HG02938 (cell line): ENCODE measurements around the gene IRF3.

Experiments
- ATAC-seq: cut with Tn5 transposase; IDR thresholded peaks from one replicate; pipeline ENCODE4 v1.9.1; 2021; ENCODE audit warnings: mild to moderate bottlenecking, moderate library complexity; ENCODE audit not compliant: unreplicated experiment

Gene IRF3, protein sequence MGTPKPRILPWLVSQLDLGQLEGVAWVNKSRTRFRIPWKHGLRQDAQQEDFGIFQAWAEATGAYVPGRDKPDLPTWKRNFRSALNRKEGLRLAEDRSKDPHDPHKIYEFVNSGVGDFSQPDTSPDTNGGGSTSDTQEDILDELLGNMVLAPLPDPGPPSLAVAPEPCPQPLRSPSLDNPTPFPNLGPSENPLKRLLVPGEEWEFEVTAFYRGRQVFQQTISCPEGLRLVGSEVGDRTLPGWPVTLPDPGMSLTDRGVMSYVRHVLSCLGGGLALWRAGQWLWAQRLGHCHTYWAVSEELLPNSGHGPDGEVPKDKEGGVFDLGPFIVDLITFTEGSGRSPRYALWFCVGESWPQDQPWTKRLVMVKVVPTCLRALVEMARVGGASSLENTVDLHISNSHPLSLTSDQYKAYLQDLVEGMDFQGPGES

DNA sequence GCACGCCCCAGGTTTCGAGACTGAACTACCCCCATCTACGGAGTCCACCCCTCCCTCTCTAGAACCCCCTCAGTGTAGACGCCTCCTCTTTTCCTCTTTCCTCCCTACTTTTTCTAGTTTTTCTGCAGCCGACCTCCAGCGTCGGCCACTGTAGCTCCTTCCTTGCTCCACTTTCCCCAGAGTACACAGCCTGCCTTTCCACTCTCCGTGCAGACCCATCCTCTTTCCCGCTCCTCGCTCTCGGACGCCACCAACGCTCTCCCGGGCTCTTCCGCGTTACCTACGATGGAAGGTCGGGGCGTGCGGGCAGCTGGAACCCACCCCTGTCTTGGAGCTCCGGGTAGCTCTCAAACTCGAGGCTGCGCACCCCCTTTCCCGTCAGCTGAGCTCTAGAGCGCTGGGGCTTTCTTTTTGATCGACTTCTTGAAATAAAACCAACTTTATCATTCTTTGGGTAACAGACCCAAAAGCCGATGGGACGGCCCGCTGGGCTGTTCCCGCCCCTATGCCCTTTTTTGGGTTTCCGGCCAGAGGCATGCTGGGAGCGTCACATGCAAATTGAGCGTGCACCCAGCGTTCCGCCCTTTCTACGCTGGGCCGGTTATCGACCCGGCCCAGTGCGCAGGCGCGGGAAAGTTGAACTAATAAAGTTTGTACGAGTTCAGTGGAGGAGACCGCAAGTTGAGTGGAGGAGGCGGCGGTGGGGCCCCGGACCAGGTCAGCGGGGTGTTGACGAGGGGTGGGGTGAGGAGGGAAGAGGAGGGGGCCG is at the start of gene IRF3, which contains the start of gene BCL2L12:
Gene IRF3 (minus strand): TSS at position 507 of the 769 bp plus-strand sequence. CDS start 1,019 bp downstream, outside the sequence.
Gene BCL2L12 (plus strand): TSS at position 583 of the 769 bp plus-strand sequence. CDS start 760 bp downstream, outside the sequence.
- peak; percentile 83 for ATAC-seq

DNA sequence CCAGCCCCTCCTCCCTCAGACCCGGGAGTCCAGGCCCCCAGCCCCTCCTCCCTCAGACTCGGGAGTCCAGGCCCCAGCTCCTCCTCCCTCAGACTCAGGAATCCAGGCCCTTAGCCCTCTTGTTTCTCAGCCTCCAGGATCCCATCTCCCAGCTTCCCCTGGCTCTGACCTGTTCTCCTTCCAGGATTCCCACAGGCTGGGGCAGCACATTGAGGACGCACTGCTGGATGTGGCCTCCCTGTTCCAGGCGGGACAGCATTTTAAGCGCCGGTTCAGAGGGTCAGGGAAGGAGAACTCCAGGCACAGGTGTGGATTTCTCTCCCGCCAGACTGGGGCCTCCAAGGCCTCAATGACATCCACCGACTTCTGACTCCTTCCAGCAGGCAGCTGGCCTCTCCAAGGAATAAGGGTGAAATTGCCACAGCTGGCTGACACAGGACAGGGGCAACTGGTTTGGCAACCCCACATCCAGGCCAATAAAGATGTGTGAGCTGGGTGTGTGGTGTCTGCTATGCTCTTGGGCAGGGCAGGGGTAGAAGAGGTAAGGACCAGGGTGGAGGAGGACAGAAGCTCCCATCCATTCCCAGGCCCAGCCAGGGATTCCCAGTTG is 47.7 kb upstream of the IRF3 start:
- ATAC-seq: no peak

DNA sequence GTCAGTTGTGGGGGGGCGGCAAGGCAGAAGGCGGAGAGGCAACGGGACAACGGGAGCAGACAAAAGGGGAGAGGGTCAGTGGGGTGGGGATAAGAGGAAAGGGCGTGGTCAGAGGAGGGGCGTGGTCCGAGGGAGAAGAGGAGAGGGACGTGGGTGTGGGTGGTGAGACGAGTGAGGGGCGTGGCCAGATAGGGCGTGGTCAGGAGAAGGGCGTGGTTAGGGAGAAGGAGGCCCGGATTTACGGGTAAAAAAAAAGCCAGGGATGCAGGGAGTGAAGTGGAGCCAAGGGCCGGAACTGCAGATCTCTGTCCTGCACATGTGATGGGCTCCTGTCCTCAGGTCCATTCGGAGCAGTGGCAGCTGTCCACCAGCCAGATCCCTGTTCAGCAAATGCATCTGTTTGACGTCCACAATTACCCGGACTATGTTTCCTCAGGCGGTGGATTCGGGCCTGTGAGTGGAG is 46.8 kb upstream of the IRF3 start:
- ATAC-seq: no peak

DNA sequence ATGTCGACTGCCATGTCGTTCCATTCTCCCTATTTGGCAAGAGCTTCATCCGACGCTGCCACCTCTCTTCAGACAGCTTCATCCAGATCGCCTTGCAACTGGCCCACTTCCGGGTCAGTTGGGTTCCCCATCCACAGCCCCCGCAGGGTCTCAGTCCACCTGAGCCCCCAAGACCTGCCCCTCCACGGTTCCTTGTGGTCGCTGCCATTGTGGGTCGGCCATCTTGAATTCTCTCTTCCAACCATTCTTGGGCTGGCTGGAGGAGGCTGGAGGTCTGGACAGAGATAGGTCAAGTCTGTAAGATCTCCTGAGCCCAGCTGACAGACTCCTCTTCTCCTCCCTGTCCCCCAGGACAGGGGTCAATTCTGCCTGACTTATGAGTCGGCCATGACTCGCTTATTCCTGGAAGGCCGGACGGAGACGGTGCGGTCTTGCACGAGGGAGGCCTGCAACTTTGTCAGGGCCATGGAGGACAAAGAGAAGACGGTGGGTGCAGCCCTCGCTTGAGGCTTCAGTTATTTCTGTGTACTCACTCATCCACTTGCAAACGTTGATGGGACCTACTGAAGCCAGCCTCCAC is 44.8 kb upstream of the IRF3 start:
- no peak for ATAC-seq

DNA sequence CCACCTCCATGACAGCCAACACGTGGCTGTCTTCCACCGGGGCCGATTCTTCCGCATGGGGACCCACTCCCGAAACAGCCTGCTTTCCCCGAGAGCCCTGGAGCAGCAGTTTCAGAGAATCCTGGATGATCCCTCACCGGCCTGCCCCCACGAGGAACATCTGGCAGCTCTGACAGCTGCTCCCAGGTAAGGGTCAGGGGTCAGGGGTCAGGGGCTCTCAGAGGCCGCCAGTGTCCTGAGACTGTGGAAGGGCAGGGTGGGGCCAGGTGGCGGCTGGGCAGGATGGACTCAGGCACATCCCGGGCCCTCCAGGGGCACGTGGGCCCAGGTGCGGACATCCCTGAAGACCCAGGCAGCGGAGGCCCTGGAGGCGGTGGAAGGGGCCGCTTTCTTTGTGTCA is 40.3 kb upstream of the IRF3 start:
- ATAC-seq: no peak

DNA sequence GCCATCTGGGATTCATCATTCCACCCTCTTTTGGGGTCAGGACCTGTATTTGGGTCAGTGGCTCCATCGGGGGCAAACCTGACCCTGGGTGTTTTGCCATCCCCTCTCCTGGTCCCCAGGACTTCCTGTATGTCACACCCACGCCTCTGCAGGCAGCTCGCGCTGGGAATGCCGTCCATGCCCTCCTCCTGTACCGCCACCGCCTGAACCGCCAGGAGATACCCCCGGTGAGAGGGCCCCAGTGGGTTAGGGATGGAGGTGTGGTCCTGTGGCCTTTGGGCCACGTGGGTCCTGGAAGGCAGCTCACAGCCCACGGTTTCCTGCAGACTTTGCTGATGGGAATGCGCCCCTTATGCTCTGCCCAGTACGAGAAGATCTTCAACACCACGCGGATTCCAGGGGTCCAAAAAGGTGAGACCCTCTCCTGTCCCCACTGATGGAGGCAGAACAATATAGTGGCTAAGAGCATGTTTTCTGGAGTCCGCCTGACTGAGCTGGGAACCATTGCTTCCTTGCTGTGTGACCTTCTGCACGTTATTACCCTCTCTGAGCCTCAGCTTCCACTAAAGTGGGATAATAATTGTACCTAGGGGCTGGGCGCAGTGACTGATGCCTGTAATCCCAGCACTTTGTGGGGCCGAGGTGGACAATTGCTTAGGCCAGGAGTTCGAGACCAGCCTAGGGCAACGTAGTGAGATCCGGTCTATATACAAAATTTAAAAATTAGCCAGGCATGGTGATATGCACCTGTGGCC is 39.4 kb upstream of the IRF3 start:
- no peak for ATAC-seq

DNA sequence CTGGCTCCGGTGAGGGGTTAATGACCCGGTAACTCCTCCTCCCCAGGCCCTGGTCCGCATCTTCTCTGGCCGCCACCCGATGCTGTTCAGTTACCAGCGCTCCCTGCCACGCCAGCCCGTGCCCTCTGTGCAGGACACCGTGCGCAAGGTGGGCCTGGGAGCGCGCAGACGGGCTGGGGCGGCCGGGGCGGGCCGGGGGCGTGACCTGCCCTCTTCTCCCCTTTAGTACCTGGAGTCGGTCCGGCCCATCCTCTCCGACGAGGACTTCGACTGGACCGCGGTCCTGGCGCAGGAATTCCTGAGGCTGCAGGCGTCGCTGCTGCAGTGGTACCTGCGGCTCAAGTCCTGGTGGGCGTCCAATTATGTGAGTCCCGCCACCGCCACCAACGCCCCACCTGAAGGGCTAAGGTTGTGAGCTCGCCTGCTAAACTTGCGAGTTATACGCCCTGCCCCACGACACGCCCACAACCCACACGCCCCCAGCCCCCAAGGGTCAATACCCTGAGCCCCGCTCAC is 35.7 kb upstream of the IRF3 start:
- no peak for ATAC-seq

DNA sequence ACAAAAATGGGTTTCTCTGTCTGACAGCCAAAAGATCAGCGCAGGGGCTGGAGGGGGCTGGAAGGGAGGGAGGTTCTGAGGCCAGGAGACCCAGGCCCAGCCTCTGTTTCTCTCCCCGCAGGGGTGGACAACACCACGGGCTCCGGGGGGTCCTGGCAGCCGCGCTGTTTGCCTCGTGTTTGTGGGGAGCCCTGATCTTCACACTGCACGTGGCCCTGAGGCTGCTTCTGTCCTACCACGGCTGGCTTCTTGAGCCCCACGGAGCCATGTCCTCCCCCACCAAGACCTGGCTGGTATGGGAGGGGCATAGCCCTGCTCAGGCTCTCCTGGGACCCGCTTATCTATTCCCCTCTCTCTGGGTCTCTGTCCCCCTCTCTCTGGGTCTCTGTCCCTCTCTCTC is 34.9 kb upstream of the IRF3 start:
- no peak for ATAC-seq

DNA sequence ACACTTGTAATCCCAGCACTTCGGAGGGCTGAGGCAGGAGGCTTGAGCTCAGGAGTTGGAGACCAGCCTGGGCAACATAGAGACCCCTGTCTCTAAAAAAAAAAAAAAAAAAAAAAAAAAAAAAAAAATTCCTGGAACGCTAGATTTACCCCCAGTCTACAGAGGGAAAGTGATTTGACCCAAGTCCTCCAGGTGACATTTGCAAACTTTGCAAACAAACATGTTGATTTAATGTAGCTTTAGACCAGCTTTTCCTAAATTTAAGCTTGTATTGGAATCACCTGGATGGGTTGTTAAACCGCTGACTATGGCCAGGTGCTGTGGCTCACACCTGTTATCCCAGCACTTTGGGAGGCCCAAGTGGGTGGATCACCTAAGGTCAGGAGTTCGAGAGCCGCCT is 33.7 kb upstream of the IRF3 start:
- no peak for ATAC-seq

DNA sequence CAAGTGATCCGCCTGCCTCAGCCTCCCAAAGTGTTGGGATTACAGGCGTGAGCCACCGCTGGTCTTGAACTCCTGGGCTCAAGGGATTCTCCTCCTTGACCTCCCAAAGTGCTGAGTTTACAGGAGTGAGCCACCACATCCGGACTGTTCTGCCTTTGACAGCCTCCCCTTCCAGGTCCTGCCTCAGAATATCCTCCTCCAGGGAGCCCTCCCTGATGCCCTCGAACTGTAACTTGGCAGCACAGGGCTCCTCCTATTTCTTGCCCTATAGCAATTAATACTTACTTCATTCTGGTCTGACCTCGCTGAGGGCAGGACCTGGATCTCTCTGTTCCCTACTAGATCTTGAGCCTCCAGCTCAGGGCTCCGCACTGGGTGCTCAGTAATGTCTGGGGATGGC is 31.2 kb upstream of the IRF3 start:
- ATAC-seq: no peak

DNA sequence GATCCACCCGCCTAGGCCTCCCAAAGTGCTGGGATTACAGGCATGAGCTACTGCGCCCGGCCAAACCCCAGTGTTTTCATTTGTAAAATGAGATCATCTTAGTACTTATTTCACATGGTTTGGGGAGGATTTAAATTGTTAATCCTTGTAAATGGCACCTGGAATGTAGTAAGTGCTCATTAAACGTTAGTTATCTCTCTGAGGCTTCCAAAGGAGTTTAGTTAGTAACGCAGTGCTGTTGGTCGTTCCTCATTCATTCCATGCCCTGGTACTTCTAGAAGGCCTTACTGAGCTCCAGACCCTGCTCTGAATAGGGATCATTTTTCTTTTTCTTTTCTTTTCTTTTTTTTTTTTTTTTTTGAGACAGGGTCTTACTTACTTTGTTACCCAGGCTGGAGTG is 30.5 kb upstream of the IRF3 start:
- no peak for ATAC-seq

DNA sequence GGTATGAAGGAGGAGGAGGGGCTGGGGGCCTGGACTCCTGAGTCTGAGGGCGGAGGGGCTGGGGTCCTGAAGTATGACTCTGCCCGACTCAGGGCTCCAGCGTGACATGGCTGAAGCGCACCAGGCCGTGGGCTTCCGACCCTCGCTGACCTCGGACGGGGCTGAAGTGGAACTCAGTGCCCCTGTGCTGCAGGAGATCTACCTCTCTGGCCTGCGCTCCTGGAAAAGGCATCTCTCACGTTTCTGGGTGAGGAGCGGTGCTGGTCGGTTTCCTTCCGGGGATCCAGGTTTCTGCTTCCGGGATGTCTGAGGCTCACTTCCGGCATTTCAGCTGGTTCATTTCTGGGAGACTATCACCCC is 26.5 kb upstream of the IRF3 start:
- ATAC-seq: no peak

DNA sequence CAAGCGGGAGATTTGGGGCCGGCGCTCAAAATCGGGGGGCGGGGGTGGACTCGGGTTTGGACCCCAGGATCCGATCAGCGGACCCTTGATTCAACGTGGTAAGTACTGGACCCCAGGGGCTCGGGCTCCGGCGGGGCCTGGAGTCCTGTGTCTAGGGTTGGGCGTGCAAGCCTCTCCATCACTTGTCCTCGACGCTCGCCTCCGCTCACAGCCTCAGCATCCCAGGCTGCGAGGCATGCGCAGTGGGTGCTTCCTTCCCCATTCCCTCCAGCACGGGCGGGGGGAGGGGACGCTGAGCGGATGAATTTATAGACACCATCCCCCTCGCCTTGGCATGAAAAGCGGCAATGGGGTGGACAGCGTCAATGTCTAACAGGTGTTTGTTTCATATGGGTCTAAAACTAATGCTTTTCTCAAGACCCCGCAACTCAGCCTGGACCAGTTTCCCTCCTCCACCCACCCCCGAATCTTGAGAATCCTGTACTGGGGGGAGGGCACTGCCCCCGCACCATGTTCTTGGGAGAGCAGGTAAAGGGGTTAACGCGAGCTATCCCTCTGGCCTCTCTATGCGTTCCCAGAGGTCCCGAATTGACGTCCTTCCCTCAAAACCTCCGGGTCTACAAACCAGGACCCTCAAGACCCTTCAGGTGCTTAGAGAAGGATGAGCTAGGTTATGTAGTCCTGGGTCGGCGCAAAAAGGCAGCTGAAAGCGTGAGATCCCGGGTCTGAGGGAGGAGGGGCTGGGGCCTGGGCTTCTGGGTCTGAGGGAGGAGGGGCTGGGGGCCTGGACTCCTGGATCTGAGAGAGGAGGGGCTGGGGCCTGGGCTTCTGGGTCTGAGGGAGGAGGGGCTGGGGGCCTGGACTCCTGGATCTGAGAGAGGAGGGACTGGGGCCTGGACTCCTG is 25.8 kb upstream of the IRF3 start:
- ATAC-seq: no peak

DNA sequence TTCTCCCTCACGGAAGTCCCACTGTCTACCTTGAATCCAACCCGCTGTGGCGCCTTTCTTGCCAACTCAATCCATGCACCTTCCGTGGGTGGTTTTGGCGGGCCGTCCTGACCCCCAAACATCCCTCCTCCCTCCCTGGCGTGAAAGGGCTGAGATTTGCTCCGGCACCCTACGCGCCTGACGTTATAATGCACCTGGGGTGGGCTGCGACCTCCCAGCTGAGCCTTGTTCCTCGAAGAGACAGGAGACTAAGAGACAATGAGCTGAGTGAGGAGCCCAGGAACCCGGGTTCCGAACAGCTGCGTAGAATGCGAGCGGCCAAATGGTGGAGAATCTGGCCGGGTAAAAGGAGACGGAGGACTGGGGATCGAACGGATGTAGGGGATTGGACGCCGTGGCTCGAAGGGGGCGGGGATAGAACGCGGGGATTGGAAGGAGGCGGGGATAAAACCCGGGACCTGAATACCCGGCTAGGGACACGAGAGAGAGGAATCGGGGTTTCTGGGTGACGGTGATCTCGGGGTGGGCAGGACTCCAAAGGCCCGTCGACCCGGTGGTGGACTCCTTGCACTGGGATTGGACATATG is 25.1 kb upstream of the IRF3 start, which contains the start of gene CPT1C:
Gene CPT1C (plus strand): TSS at position 461 of the 587 bp plus-strand sequence. CDS start 1,137 bp downstream, outside the sequence.
- no peak for ATAC-seq

DNA sequence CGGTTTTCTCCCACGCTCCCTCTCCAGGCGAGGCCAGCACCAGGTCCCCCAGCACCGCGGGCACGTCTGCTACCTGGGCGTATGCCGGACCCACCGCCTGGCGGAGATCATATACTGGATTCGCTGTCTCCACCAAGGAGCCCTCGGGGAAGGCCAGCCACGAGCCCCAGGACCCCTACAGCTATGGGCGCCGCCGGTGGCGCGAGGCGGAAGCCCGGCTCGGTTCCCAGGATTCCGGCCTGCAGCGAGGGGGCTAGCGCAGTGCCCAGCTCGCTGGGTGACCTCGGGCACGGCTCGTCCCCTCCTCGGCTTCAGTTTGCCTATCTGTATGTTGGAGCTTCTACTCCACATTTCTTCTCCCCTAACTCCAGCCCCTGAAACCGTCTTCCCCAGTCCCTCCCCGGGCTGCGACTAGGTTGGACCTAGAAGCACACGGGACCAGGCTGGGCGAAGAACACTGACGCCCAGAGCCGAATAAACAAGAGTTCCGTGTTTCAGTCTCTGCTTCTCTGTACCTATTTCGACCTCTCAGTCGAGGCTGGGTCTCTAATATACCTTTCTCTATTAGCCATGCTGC is 24.5 kb upstream of the IRF3 start:
- no peak for ATAC-seq

DNA sequence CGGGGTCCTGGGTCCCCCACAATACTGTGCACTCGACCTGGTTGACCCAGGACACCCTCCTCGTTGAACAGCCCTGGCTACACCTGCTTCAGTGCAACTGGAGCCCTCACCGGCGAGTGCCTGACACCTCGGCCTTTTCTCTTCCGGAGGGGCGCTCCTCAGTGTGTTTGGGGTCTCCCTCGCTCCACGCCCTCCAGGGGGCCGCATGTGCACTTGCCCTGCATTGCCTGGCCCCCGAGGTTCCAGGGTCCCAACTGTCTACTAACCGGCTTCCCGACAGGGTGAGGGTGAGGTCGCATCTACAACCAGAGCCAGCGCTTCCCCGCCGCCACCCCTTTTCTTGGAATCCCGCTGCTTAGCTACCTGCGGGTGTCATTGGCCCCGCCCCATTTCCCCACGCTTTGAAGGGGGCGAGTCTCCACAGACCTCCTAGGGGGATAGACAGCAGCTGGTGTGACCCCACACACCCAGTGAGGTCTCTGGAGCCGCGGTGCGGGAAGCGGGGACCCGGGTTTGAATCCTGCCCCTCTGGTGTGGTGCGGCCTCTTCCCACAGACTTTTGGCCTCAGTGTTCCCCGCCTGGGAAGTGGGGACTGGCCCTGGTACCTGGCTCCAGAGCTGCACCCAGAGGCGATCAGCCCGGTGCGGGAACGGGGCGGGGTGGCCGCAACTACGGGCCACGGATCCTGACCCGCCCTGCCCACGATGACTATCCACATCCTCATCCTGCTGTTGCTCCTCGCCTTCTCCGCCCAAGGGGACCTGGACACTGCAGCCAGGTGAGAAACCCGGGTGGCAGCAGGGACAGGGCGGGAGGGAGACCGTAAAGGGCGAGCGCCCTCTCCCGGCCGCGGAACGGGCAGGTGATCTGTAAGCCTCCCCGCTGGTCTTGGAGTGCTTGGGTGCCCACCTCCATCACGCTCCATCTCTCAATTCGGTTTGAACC is 23.7 kb upstream of the IRF3 start, which contains the start of gene ADM5:
Gene ADM5 (plus strand): TSS at position 462 of the 946 bp plus-strand sequence. CDS start 244 bp downstream, at position 706.
- ATAC-seq: no peak

DNA sequence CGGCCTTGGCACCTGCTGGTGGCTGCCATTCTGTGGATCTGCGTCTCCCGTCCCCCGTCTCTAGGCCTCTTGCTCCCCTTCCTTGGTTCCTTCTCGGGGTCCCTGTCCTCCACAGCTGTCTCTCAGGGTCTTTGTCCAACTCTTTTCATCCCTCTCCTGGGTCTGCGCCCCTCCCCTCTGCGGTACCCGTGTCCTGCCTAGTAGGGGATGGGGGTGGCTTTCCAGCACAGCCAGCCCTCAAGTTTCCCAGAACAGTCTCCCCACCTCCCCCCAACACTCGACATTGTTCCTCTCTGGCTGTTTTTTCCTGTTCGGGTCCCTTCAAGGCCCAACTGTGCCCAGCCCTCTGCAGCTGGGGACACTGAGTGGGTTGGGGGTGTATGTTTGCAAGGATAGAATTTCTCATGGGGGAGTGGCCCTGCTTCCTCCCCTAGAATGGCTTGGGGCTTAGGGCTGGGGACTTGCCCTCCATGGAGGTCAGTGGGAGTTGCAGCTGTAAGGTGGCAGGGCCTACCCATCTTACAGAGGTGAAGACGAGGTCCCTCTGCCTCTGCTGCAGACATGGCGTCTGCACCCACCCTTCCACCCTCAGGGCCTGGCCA is 23.0 kb upstream of the IRF3 start:
- ATAC-seq: no peak
